Tibial nerve (tissue), 4 donors: ENCODE measurements around the gene C1R. TPM values are rescaled to one million over a fixed set of nuclear protein-coding genes. Genes with fewer than 3 reads are reported as not detected.

ENCODE experiments used
- DNase-seq, 2 donors: peaks; one replicate each; pipeline ENCODE4 v3.0.0-alpha.2; 2019; ENCODE audit warnings: low spot score in 2 of 2
- H3K27ac ChIP-seq, 4 donors: fragments of 200-600 bp; sonication (generic) in 3 of 4; one replicate each; pipeline ENCODE4 v1.5.1; 2017 to 2019; ENCODE audit warnings: mild to moderate bottlenecking in 1 of 4
- H3K27me3 ChIP-seq, 2 donors: fragments of 200-600 bp; sonication (generic) in 1 of 2; one replicate each; pipeline versions ENCODE4 v1.5.1 to v1.6.0; 2017 to 2019
- H3K36me3 ChIP-seq, 3 donors: fragments of 200-600 bp; sonication (generic); one replicate each; pipeline ENCODE4 v1.5.1; 2018 to 2019
- H3K4me1 ChIP-seq, 4 donors: fragments of 200-600 bp; sonication (generic) in 3 of 4; one replicate each; pipeline ENCODE4 v1.5.1; 2017 to 2019
- H3K4me3 ChIP-seq, 4 donors: fragments of 200-600 bp; sonication (generic) in 3 of 4; one replicate each; pipeline ENCODE4 v1.5.1; 2017 to 2019; ENCODE audit warnings: mild to moderate bottlenecking in 1 of 4, moderate library complexity in 1 of 4
- H3K9me3 ChIP-seq, 4 donors: fragments of 200-600 bp; sonication (generic) in 3 of 4; one replicate each; pipeline ENCODE4 v1.5.1; 2017 to 2019
- CTCF ChIP-seq, 5 experiments: fragments of 200-600 bp in 3 of 5; fragments of 450-650 bp in 2 of 5; sonication (generic) in 3 of 5; IDR thresholded peaks; one replicate each; pipeline ENCODE4 v1.5.1; 2016 to 2019; ENCODE audit warnings: antibody characterized with exemption in 5 of 5, mild to moderate bottlenecking in 3 of 5, moderate library complexity in 2 of 5
- EP300 ChIP-seq, 2 donors: sonication (generic); formaldehyde crosslinking; IDR thresholded peaks; one replicate each; pipeline ENCODE4 v1.6.1; 2017; ENCODE audit warnings: antibody characterized with exemption in 2 of 2, mild to moderate bottlenecking in 1 of 2
- POLR2A ChIP-seq, 2 donors: fragments of 450-650 bp; IDR thresholded peaks; one replicate each; pipeline ENCODE4 v1.6.1; 2017; ENCODE audit warnings: antibody characterized with exemption in 2 of 2, mild to moderate bottlenecking in 2 of 2, moderate library complexity in 2 of 2
- WGBS, 2 donors: methylation state at CpG; one replicate each; pipeline ENCODE4 v1.1.5; 2018; 5-methylcytosine and 5-hydroxymethylcytosine counted together
- total RNA-seq, 4 donors: library from RNA; depleted of rRNA; stranded (reverse); fragments of >200 nt; gene quantifications; one replicate each; pipeline ENCODE4 v1.1.0, GENCODE V29; 2016

The C1R gene
- 1,000 to 10,000 TPM in 1 of 4 donors, 100 to 1,000 TPM in 3; 528 to 1,237 (median 593) TPM for total RNA-seq

- H3K4me1 ChIP-seq, result peaks cover 0 to 52% (median 17%) of the 10 kb centered on the region in 4 donors
Observed at GRCh38 chr12:7092229-7092985, at the start of gene C1R. C1R (minus strand) TSS chr12:7092445; CDS start chr12:7092388, 57 bp downstream.

GRCh38 chr12:7141351-7142005 lies 49.2 kb upstream of the C1R start:
- Histone ChIP-seq H3K9me3 (no peaks in the 10 kb centered on the region), H3K4me3 (no peak overlapping the region), H3K4me1 (peaks cover 0 to 20% (median 8%) of the 10 kb centered on the region in 4 donors), H3K36me3 (peaks cover 0 to 60% (median 4%) of the 10 kb centered on the region in 3 donors), H3K27me3 (no peaks in the 10 kb centered on the region), H3K27ac (no peak overlapping the region)
- DNase-seq, result no peak
- WGBS, 2 donors, result 86 to 88% methylated on average over 7 of the region's 7 CpGs
- TF ChIP-seq CTCF (IDR thresholded peaks at IDR 0.05) (no peak), POLR2A (IDR thresholded peaks at IDR 0.05) (no peak), EP300 (IDR thresholded peaks at IDR 0.05) (no peak)

More at GRCh38 chr12:7092229-7092985, at the start of gene C1R:
- peaks cover 0 to 36% (median 0%) of the 10 kb centered on the region in 3 donors for H3K36me3 ChIP-seq
- peak within 1 kb of the TSS; percentile 22 to 57 (median 54) for H3K4me3 ChIP-seq
- TF ChIP-seq CTCF (IDR thresholded peaks at IDR 0.05) (peak; percentile 86 to 93 (median 90)), EP300 (IDR thresholded peaks at IDR 0.05) (peak in 1 of 2 donors; percentile 87), POLR2A (IDR thresholded peaks at IDR 0.05) (peak in 1 of 2 donors; percentile 55)
- DNase-seq, result peak; percentile 77 to 93
- peak within 1 kb of the TSS; percentile 40 to 91 (median 81) for H3K27ac ChIP-seq
- no peaks in the 10 kb centered on the region for H3K9me3 ChIP-seq
- WGBS, 2 donors, result 4 to 6% methylated on average over 14 to 16 of the region's 16 CpGs
- H3K27me3 ChIP-seq, result no peaks in the 10 kb centered on the region

GRCh38 chr12:7139200-7139599 lies 47.0 kb upstream of the C1R start:
- Histone ChIP-seq H3K27ac (no peak overlapping the region), H3K4me1 (peaks cover 0 to 2% (median 0%) of the 10 kb centered on the region in 4 donors), H3K36me3 (peaks cover 0 to 73% (median 9%) of the 10 kb centered on the region in 3 donors), H3K9me3 (no peaks in the 10 kb centered on the region), H3K4me3 (no peak overlapping the region), H3K27me3 (no peaks in the 10 kb centered on the region)
- no peak for DNase-seq
- TF ChIP-seq EP300 (IDR thresholded peaks at IDR 0.05), result no peak
- TF ChIP-seq POLR2A (IDR thresholded peaks at IDR 0.05), result no peak
- no peak for TF ChIP-seq CTCF (IDR thresholded peaks at IDR 0.05)
- 97 to 100% methylated on average over 2 of the region's 2 CpGs for WGBS, 2 donors

- Histone ChIP-seq H3K27me3 (no peaks in the 10 kb centered on the region), H3K36me3 (peaks cover 0 to 71% (median 9%) of the 10 kb centered on the region in 3 donors)
- WGBS, 2 donors, result 40 to 46% methylated on average over 4 of the region's 4 CpGs
Observed at GRCh38 chr12:7137908-7138307, 45.7 kb upstream of the C1R start.

More at GRCh38 chr12:7137908-7138307, 45.7 kb upstream of the C1R start:
- no peaks in the 10 kb centered on the region for H3K9me3 ChIP-seq
- no peak overlapping the region for H3K27ac ChIP-seq
- H3K4me3 ChIP-seq, result no peak overlapping the region
- TF ChIP-seq EP300 (IDR thresholded peaks at IDR 0.05) (no peak), POLR2A (IDR thresholded peaks at IDR 0.05) (no peak), CTCF (IDR thresholded peaks at IDR 0.05) (no peak)
- DNase-seq, result no peak
- H3K4me1 ChIP-seq, result no peaks in the 10 kb centered on the region
